HG03521 (cell line): ENCODE data around the gene CHST11.

Source experiments
- ATAC-seq: cut with Tn5 transposase; IDR thresholded peaks from one replicate; pipeline ENCODE4 v1.9.1; 2021; ENCODE audit warnings: mild to moderate bottlenecking, moderate library complexity; ENCODE audit not compliant: unreplicated experiment

CHST11 gene

DNA sequence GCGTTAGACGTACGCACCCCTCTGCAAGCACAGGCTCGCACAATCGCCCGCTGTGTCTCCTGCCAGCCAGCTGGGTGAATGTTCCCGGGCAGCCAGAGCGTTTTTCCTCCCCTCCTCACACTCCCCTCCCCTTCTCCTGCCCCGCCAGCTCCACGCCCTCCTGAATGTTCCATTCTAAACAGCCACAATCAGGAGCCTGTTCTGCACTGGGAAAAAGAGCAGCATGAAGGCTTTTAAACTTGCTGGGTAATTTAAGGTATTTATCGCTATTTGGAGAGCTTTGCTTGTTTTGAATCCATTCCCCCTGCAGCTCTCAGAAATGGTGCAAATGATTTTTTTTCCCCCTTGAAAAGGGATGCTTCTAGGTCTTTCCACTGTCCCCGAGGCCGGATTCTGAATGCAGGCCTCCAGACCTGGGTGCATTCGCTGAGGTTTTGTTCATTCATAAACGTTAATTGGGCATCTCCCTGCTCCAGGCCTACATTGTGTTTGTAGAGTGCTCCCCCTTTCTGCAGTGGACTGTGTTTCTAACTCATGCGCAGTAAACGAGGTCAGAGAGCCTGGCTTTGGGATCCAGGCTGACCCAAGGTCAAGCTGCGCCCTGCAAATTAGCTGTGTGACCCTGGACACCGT lies 212.5 kb downstream of the CHST11 start:
- ATAC-seq: no peak

DNA sequence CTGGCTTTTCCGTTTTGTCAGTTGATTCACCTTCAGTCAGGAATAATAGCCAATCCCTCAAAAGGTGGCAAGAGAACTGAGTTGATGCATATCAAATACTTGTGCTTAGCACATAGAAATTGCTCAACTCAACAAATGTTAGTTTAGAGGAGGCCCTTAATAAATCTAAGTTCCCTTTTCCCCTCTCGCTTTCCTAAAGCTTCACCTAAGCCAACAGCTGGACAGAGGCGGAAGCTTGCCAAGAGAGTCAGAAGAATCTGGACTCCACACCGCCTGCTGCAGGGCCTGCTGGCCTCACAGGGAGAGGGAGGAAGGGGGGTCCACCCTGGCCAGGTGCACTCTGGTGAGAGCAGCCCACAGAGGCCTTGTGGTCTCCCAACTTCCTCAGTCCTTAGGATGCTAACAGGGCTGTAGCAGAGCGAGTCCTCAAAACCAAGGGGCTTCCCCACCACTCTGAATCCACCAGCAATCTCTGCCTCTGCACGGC lies 213.1 kb downstream of the CHST11 start:
- ATAC-seq: peak; percentile 62

DNA sequence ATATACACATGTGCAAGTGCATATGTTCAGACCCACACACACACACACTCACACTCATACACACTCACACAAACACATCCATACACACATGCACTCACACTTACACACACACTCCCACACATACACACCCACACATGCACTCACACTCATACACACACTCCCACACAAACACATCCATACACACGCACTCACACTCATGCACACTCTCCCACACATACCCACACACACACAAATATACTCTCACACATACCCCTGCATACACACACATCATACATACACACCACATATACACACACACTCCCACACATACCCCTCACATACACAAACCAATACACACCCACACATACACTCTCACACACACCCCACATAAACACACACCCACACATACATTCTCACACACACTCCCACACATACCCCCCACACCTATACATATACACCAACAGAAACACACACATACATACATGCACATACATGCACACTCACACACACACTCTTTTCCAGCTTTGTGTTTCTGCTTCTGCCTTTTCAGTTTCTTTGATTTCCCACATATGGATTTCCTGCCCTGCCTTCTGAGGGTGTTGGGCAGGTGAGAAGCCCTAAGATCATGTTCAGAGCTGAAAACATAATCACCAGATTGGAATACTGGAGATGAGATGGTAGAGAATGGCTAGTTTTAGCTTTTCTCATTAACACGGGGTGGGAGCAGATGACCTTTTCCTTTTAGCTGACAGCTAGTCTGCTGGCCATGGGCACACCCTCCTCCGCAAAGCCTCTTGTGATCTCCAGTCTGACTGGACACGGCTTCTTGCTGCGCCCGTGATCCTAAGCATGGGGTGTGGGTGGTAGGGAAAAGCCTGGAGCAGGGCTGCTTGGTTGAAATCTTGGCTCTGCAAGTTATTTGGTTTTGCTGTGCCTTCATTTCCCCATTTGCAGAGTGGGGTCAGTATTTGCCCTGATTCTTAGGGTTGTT lies 214.0 kb downstream of the CHST11 start:
- ATAC-seq: no peak

DNA sequence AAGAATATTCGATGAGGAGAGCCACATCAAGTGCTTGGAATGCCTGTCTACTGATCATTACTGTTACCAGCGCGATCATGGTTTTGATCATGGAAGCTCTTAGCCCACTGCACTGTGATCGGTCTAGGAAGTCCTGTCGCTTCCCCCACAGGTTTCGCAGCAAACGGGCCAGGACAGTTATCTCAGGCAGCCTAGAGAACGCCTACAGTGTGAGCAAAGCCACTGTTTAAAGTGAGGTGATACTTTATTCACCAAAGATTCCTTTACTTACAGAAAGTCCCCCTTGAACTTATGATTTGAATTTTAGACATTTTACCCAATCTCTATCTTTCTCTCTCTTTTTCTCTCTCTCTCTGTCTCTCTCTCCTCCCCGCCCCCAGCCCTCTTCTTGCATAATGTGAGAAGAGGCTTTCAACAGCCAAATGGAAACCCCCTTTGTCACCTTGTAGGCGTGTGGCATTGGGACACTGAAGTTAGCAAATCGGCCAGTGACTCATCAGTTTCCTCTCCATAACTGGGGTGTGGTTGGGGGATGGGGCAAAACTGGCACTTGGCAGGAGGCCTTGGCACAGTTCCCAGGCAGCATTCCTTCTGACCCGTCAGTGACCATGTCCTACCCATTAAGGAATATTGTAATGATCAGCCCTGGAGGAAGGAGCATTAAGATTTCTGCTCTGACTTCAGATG lies 214.8 kb downstream of the CHST11 start:
- ATAC-seq: peak; percentile 44

GRCh38 chr12:104672096-104672445 lies 215.3 kb downstream of the CHST11 start:
- ATAC-seq: no peak

GRCh38 chr12:104672501-104673265 lies 215.9 kb downstream of the CHST11 start:
- no peak for ATAC-seq

- ATAC-seq: no peak
These were observed 216.5 kb downstream of the CHST11 start for GRCh38 chr12:104673294-104673693.

DNA sequence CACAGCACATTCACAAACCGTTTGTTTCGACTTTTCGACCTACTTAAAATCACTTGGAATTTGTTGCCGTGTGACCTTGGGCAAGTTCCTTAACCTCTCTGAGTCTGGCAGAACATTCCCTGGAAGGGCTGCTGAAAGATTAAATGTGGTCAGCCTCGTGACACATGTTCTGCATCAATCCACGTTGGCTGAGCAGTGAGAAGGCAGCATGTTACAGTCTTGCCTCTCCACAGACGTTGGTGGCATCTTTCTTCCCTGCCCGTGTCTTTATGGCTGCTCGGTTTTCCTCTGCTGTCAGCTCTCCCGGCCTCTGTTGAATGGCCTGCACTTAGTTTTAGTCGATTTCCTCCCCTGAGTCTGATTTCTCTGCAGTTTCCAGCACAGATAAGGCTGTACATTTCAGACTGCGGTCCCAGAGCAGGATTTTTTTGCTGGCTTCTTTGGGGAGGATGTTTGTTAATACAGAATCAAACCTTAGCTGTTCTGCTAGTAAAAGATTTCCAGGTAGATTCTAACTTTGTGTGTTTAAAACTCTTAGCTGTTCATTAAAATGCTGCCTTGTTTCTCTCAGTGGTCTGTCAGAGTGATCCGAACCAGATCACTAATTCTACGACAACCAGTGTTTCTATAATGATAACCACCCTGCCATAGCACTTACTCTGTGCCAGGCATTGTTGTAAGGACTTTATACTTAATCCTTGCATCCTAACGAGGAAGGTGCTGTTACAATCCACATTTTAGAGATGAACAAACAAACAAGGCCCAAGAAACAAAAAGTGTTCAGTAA lies 217.1 kb downstream of the CHST11 start:
- ATAC-seq: no peak

GRCh38 chr12:104676636-104677035 lies 219.9 kb downstream of the CHST11 start:
- ATAC-seq: no peak

GRCh38 chr12:104677441-104678089 lies 220.8 kb downstream of the CHST11 start:
- no peak for ATAC-seq

GRCh38 chr12:104680070-104680469 lies 223.3 kb downstream of the CHST11 start:
- ATAC-seq: no peak

DNA sequence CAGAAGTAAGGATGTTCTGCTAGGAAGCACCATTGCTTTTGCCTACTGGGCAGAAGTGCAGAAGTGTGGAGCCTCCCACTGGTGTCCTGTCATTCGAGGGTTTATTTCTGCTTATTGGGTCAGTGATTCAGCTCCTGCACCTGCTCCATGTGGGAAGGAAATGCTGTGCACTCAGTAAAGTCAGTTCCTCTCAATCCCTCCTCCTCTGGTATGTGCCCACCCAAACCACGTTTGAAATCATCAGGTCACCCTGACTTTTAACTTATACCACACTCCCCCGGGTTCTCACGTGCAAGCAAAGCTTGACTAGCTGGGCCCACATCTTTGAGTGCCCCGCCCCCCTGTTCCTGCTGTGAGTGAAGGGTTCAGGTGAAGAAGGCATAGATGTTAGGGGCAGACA lies 223.7 kb downstream of the CHST11 start:
- no peak for ATAC-seq

GRCh38 chr12:104681012-104681690 lies 224.4 kb downstream of the CHST11 start:
- no peak for ATAC-seq

DNA sequence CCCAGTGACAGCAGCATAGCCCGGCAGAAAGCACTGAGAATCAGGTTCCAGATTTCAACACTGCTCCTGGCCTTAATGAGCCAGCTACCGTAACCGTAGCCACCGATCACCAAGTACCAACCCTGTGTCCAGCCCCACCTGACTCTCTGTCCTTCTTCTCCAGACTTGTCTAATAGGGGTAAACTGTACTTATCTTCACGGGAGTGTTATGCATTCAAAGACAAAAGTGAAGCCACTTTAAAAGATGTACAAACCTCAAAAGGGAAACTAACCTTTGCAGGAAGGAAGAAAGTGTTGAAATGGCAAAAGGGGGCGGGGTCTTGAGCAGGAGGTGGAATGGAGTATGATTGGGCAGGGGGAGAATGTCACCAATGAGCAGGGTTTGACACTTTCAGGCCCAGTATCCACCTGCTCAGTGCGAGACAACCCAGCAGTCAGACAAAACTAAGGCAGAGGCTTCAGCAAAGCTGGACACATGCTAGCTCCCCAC lies 226.1 kb downstream of the CHST11 start:
- ATAC-seq: peak; percentile 48

DNA sequence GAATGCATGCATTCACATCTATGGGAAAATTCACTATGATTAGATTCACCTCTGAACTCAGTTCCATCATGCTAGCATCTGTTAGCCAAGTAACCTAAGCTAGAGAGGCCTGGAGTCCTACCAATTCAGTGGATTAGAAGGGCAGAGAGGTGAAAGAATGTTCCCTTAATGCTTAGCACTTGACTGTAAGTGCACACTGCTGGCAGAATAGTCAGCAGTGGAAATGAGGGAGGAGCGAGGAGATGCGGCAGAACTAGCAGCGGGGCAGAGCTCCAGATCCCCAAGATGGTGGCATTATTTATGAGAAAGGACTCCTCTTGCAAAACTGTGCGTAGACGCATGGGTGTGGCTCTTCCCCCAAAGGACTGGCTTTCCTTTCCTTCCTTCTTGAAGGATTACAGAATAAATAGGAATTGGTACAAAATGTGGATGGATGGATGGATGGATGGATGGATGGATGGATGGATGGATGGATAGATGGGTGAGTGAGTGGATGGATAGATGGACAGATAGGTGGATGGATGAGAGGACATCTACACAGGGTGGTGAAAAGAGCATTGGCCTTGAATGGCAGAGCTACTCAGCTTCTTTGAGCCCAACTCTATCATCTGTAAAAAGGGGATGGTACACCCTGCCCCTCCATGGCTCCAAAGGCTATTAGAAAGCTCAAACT lies 227.2 kb downstream of the CHST11 start:
- no peak for ATAC-seq

GRCh38 chr12:104684884-104685283 lies 228.1 kb downstream of the CHST11 start:
- ATAC-seq: no peak

- no peak for ATAC-seq
These were observed 228.6 kb downstream of the CHST11 start for GRCh38 chr12:104685366-104685765.

GRCh38 chr12:104686196-104686595 lies 229.4 kb downstream of the CHST11 start:
- ATAC-seq: no peak
